Liver (tissue), 9 donors: Measurements from ENCODE around the gene SLIT2. TPM values are rescaled to one million over a fixed set of nuclear protein-coding genes. Genes with fewer than 3 reads are reported as not detected.

ENCODE experiments used
- DNase-seq: peaks from one replicate; pipeline ENCODE4 v3.0.0-alpha.2; 2017; ENCODE audit warnings: low spot score
- H3K27ac ChIP-seq, 2 donors: one replicate each; pipeline ENCODE4 v1.7.0; 2013; ENCODE audit warnings: inconsistent platforms in 2 of 2, low read length in 2 of 2, control low read depth in 1 of 2, low read depth in 1 of 2, mild to moderate bottlenecking in 1 of 2
- H3K27me3 ChIP-seq, 4 donors: one replicate each; pipeline versions ENCODE4 v1.6.1 to v1.7.0; 2013; ENCODE audit warnings: low read length in 3 of 4, inconsistent platforms in 1 of 4, mild to moderate bottlenecking in 1 of 4, moderate library complexity in 1 of 4; ENCODE audit not compliant: control insufficient read depth in 4 of 4, insufficient read depth in 4 of 4
- H3K36me3 ChIP-seq, 4 donors: one replicate each; pipeline versions ENCODE4 v1.6.1 to v1.7.0; 2013; ENCODE audit warnings: low read length in 3 of 4, mild to moderate bottlenecking in 3 of 4, low read depth in 1 of 4, moderate library complexity in 1 of 4; ENCODE audit not compliant: control insufficient read depth in 4 of 4, insufficient read depth in 3 of 4
- H3K4me1 ChIP-seq, 4 donors: one replicate each; pipeline versions ENCODE4 v1.6.1 to v1.7.0; 2013; ENCODE audit warnings: low read length in 3 of 4, mild to moderate bottlenecking in 3 of 4, moderate library complexity in 1 of 4; ENCODE audit not compliant: control insufficient read depth in 4 of 4, insufficient read depth in 4 of 4
- H3K4me3 ChIP-seq, 3 donors: one replicate each; pipeline versions ENCODE4 v1.6.1 to v1.7.0; 2013; ENCODE audit warnings: low read length in 3 of 3, control low read depth in 1 of 3, low read depth in 1 of 3, mild to moderate bottlenecking in 1 of 3
- H3K9ac ChIP-seq, 2 donors: one replicate each; pipeline ENCODE4 v1.7.0; 2013; ENCODE audit warnings: low read length in 2 of 2, mild to moderate bottlenecking in 2 of 2, moderate library complexity in 2 of 2, control low read depth in 1 of 2, low read depth in 1 of 2
- H3K9me3 ChIP-seq, 4 donors: one replicate each; pipeline versions ENCODE4 v1.6.1 to v1.7.0; 2013; ENCODE audit warnings: low read length in 3 of 4; ENCODE audit not compliant: control insufficient read depth in 4 of 4
- FOXA1 ChIP-seq: IDR thresholded peaks from 2 replicates; pipeline ENCODE4 v1.6.1; 2016; ENCODE audit warnings: antibody characterized with exemption
- FOXA2 ChIP-seq: IDR thresholded peaks from 2 replicates; pipeline ENCODE4 v1.6.1; 2016; ENCODE audit warnings: antibody characterized with exemption
- GABPA ChIP-seq, 2 donors: IDR thresholded peaks in 1 of 2; conservative IDR thresholded peaks in 1 of 2; 2 replicates each; pipeline ENCODE4 v1.6.1; 2016; ENCODE audit warnings: antibody characterized with exemption in 2 of 2, mild to moderate bottlenecking in 1 of 2, moderate library complexity in 1 of 2
- HNF4A ChIP-seq, 2 donors: conservative IDR thresholded peaks; 2 replicates each; pipeline ENCODE4 v1.6.1; 2016; ENCODE audit warnings: antibody characterized with exemption in 2 of 2, mild to moderate bottlenecking in 2 of 2
- JUND ChIP-seq, 2 donors: IDR thresholded peaks; 2 replicates each; pipeline ENCODE4 v1.6.1; 2016; ENCODE audit warnings: antibody characterized with exemption in 2 of 2
- RAD21 ChIP-seq, 2 donors: IDR thresholded peaks; 2 replicates each; pipeline ENCODE4 v1.6.1; 2016; ENCODE audit warnings: antibody characterized with exemption in 2 of 2, mild to moderate bottlenecking in 2 of 2
- RXRA ChIP-seq, 2 donors: IDR thresholded peaks; 2 replicates each; pipeline ENCODE4 v1.6.1; 2017 to 2018; ENCODE audit warnings: antibody characterized with exemption in 2 of 2, mild to moderate bottlenecking in 1 of 2
- SP1 ChIP-seq: IDR thresholded peaks from 2 replicates; pipeline ENCODE4 v1.6.1; 2018; ENCODE audit warnings: antibody characterized with exemption, mild to moderate bottlenecking
- TAF1 ChIP-seq: conservative IDR thresholded peaks from 2 replicates; pipeline ENCODE4 v1.6.1; 2016; ENCODE audit warnings: antibody characterized with exemption, mild to moderate bottlenecking
- YY1 ChIP-seq: IDR thresholded peaks from 2 replicates; pipeline ENCODE4 v1.6.1; 2016; ENCODE audit warnings: antibody characterized with exemption, mild to moderate bottlenecking
- WGBS: extraction: QIAGEN DNeasy Blood & Tissue Kit; methylation state at CpG from one replicate; pipeline ENCODE4 v1.1.7; 2013; 5-methylcytosine and 5-hydroxymethylcytosine counted together
- polyA plus RNA-seq, 2 donors: library from polyadenylated mRNA; stranded (reverse) in 1 of 2; unstranded in 1 of 2; fragments of 200-250 nt in 1 of 2; fragments of >200 nt in 1 of 2; fragmentation: Nextera tagmentation in 1 of 2; extraction: Ambion mirVana in 1 of 2; gene quantifications; one replicate each; pipeline versions ENCODE4 v1.2.1 to v1.2.3, GENCODE V29; 2013 to 2015
- total RNA-seq, 2 donors: library from RNA; depleted of rRNA; stranded (reverse); fragments of >200 nt; gene quantifications; one replicate each; pipeline ENCODE4 v1.2.3, GENCODE V29; 2014
- TF ChIP-seq, protein P1 (sequence below): IDR thresholded peaks from 2 replicates; pipeline ENCODE4 v1.6.1; 2016; ENCODE audit warnings: antibody characterized with exemption
- TF ChIP-seq, protein P2 (sequence below): IDR thresholded peaks from 2 replicates; pipeline ENCODE4 v1.6.1; 2016; ENCODE audit warnings: antibody characterized with exemption
- TF ChIP-seq, protein P3 (sequence below): IDR thresholded peaks from 2 replicates; pipeline ENCODE4 v1.6.1; 2016; ENCODE audit warnings: antibody characterized with exemption
- TF ChIP-seq, protein P4 (sequence below): IDR thresholded peaks from 2 replicates; pipeline ENCODE4 v1.6.1; 2016; ENCODE audit warnings: antibody characterized with exemption, mild to moderate bottlenecking
- donor health status: healthy.
- donor health status: healthy.
- donor health status: healthy.
- donor health status: healthy.
- donor health status: healthy.

SLIT2 gene
- total and polyA plus RNA-seq, 4 donors, result 0.44 to 2.3 (median 1.2) TPM

DNA sequence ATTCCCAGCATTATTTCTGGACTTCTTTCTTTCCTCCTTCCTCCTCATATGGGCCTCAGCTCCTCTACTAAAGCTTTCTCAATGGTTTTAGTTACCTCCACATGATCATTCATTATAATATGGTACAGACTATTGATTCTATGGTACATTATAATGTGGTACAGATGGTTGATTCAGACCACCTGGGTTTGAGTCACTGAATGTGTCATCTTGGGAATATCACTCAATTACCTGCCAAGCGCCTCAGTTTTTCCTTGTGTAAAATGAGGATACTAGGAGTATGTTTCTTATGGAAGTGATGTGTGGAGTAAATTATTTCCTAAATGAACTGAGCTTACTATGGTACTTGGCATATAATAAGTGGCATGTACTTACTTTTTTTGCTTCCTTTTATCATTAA, 27.7 kb downstream of the SLIT2 start:
- no peak for DNase-seq
- Histone ChIP-seq H3K27ac (no peak overlapping the region), H3K4me3 (no peak overlapping the region), H3K36me3 (no peaks in the 10 kb centered on the region), H3K9me3 (no peaks in the 10 kb centered on the region), H3K27me3 (peaks cover 0 to 2% (median 0%) of the 10 kb centered on the region in 4 donors), H3K4me1 (no peaks in the 10 kb centered on the region), H3K9ac (no peak overlapping the region)
- TF ChIP-seq TAF1, result no peak
- whole genome bisulfite sequencing, result 92% methylated on average over 1 of the region's 1 CpG

DNA sequence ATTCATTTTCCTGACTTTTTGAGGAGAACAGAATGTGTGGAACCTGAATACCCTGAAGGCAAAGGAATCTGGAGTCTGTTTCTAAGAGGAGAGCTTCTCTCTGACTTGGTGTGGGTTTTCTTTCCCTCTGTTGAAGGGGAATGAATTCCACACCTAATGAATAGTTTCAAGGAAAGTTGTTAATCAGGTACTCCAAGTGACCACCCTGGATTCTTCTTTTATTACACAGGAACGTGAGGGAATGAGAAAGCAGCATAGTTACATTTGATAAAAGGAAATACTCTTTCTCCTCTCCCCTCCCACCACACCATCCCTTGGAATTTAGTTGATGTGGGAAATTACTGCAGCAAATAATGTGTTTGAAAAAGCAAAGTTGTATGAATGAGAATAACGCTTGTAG, 29.7 kb downstream of the SLIT2 start:
- Histone ChIP-seq H3K36me3 (no peaks in the 10 kb centered on the region), H3K9ac (no peak overlapping the region), H3K27ac (no peak overlapping the region), H3K4me3 (no peak overlapping the region), H3K4me1 (no peaks in the 10 kb centered on the region), H3K9me3 (no peaks in the 10 kb centered on the region), H3K27me3 (peaks cover 0 to 5% (median 0%) of the 10 kb centered on the region in 4 donors)
- no peak for TF ChIP-seq TAF1
- TF ChIP-seq, protein P1, sequence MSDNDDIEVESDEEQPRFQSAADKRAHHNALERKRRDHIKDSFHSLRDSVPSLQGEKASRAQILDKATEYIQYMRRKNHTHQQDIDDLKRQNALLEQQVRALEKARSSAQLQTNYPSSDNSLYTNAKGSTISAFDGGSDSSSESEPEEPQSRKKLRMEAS, result no peak
- TF ChIP-seq GABPA (IDR thresholded peaks at IDR 0.05 in 1 of 2, conservative IDR thresholded peaks at IDR 0.05 in 1 of 2), result no peak
- no peak for TF ChIP-seq RXRA (IDR thresholded peaks at IDR 0.05)
- TF ChIP-seq, protein P2, sequence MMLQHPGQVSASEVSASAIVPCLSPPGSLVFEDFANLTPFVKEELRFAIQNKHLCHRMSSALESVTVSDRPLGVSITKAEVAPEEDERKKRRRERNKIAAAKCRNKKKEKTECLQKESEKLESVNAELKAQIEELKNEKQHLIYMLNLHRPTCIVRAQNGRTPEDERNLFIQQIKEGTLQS, result no peak
- WGBS, result 40% methylated on average over 2 of the region's 2 CpGs
- DNase-seq, result no peak

DNA sequence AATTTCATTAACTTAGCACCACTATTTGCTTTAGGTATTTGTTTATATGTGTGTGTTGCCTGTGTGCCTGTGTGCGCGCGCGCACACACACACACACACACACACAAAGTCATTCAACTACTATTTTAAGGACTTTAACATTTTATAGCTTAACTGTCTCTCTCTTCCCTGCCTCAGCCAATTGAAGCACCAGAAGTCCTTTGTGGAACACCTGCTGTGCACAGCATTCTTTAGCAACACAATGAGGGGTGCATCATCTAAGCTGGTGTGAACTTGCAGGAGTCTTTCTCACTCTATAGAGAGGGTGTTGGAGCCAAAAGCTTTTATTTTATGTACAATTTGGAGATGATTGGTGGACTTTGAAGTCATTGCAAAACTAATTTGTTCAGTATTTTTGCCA, 31.3 kb downstream of the SLIT2 start:
- H3K27ac ChIP-seq, result no peak overlapping the region
- no peaks in the 10 kb centered on the region for H3K9me3 ChIP-seq
- H3K36me3 ChIP-seq, result no peaks in the 10 kb centered on the region
- DNase-seq, result no peak
- 69% methylated on average over 4 of the region's 4 CpGs for WGBS
- no peaks in the 10 kb centered on the region for H3K4me1 ChIP-seq
- no peak overlapping the region for H3K4me3 ChIP-seq
- TF ChIP-seq FOXA2 (no peak), YY1 (no peak), FOXA1 (no peak), RAD21 (IDR thresholded peaks at IDR 0.05) (no peak), GABPA (IDR thresholded peaks at IDR 0.05 in 1 of 2, conservative IDR thresholded peaks at IDR 0.05 in 1 of 2) (no peak), HNF4A (conservative IDR thresholded peaks at IDR 0.05) (no peak), JUND (IDR thresholded peaks at IDR 0.05) (no peak), TAF1 (no peak), SP1 (no peak)
- TF ChIP-seq, protein P3, sequence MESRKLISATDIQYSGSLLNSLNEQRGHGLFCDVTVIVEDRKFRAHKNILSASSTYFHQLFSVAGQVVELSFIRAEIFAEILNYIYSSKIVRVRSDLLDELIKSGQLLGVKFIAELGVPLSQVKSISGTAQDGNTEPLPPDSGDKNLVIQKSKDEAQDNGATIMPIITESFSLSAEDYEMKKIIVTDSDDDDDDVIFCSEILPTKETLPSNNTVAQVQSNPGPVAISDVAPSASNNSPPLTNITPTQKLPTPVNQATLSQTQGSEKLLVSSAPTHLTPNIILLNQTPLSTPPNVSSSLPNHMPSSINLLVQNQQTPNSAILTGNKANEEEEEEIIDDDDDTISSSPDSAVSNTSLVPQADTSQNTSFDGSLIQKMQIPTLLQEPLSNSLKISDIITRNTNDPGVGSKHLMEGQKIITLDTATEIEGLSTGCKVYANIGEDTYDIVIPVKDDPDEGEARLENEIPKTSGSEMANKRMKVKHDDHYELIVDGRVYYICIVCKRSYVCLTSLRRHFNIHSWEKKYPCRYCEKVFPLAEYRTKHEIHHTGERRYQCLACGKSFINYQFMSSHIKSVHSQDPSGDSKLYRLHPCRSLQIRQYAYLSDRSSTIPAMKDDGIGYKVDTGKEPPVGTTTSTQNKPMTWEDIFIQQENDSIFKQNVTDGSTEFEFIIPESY, result no peak
- TF ChIP-seq, protein P2, result no peak
- TF ChIP-seq, protein P4, sequence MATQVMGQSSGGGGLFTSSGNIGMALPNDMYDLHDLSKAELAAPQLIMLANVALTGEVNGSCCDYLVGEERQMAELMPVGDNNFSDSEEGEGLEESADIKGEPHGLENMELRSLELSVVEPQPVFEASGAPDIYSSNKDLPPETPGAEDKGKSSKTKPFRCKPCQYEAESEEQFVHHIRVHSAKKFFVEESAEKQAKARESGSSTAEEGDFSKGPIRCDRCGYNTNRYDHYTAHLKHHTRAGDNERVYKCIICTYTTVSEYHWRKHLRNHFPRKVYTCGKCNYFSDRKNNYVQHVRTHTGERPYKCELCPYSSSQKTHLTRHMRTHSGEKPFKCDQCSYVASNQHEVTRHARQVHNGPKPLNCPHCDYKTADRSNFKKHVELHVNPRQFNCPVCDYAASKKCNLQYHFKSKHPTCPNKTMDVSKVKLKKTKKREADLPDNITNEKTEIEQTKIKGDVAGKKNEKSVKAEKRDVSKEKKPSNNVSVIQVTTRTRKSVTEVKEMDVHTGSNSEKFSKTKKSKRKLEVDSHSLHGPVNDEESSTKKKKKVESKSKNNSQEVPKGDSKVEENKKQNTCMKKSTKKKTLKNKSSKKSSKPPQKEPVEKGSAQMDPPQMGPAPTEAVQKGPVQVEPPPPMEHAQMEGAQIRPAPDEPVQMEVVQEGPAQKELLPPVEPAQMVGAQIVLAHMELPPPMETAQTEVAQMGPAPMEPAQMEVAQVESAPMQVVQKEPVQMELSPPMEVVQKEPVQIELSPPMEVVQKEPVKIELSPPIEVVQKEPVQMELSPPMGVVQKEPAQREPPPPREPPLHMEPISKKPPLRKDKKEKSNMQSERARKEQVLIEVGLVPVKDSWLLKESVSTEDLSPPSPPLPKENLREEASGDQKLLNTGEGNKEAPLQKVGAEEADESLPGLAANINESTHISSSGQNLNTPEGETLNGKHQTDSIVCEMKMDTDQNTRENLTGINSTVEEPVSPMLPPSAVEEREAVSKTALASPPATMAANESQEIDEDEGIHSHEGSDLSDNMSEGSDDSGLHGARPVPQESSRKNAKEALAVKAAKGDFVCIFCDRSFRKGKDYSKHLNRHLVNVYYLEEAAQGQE, result no peak
- H3K9ac ChIP-seq, result no peak overlapping the region
- peaks cover 0 to 5% (median 0%) of the 10 kb centered on the region in 4 donors for H3K27me3 ChIP-seq
